MM.1S (cell line): ENCODE measurements around the gene MSMO1.

Experiments used
- DNase-seq: peaks from one replicate; pipeline ENCODE4 v3.0.0-alpha.2; 2015
- H2AFZ ChIP-seq: fragments of 300-600 bp; sonication (generic); 2 replicates; pipeline ENCODE4 v1.6.0; 2016; ENCODE audit warnings: antibody characterized with exemption, low read length
- H3F3A ChIP-seq: fragments of 300-600 bp; sonication (generic); 2 replicates; pipeline ENCODE4 v1.6.1; 2016; ENCODE audit warnings: mild to moderate bottlenecking, antibody characterized with exemption, low read length, moderate library complexity, mixed read lengths; ENCODE audit not compliant: insufficient read depth
- H3K27ac ChIP-seq: fragments of 300-600 bp; sonication (generic); 2 replicates; pipeline ENCODE4 v1.5.1; 2016; ENCODE audit warnings: mild to moderate bottlenecking, low read length
- H3K27me3 ChIP-seq: fragments of 300-600 bp; sonication (generic); replicated peaks from 2 replicates; pipeline ENCODE4 v1.6.0; 2016; ENCODE audit warnings: low read length; ENCODE audit not compliant: insufficient read depth
- H3K36me3 ChIP-seq: fragments of 300-600 bp; sonication (generic); replicated peaks from 2 replicates; pipeline ENCODE4 v1.6.1; 2016; ENCODE audit warnings: mild to moderate bottlenecking, low read length, mixed read lengths; ENCODE audit not compliant: insufficient read depth
- H3K4me1 ChIP-seq: fragments of 300-600 bp; sonication (generic); 2 replicates; pipeline ENCODE4 v1.6.1; 2016; ENCODE audit warnings: low read length, mixed read lengths
- H3K4me2 ChIP-seq: fragments of 300-600 bp; sonication (generic); 2 replicates; pipeline ENCODE4 v1.6.0; 2016; ENCODE audit warnings: low read depth, low read length
- H3K4me3 ChIP-seq: fragments of 300-600 bp; sonication (generic); 2 replicates; pipeline ENCODE4 v1.5.1; 2016; ENCODE audit warnings: low read length, mixed read lengths
- H3K79me2 ChIP-seq: fragments of 300-600 bp; sonication (generic); 2 replicates; pipeline ENCODE4 v1.6.1; 2016; ENCODE audit warnings: mixed run types, low read length, mixed read lengths
- H3K9ac ChIP-seq: fragments of 300-600 bp; sonication (generic); 2 replicates; pipeline ENCODE4 v1.6.1; 2016; ENCODE audit warnings: low read length, mixed read lengths
- H3K9me2 ChIP-seq: fragments of 300-600 bp; sonication (generic); replicated peaks from 2 replicates; pipeline ENCODE4 v1.6.1; 2016; ENCODE audit warnings: mild to moderate bottlenecking, low read length, mixed read lengths; ENCODE audit not compliant: insufficient read depth
- H3K9me3 ChIP-seq: fragments of 300-600 bp; sonication (generic); replicated peaks from 2 replicates; pipeline ENCODE4 v1.6.1; 2016; ENCODE audit warnings: mild to moderate bottlenecking, low read length, mixed read lengths; ENCODE audit not compliant: insufficient read depth
- H4K20me1 ChIP-seq: fragments of 300-600 bp; sonication (generic); 2 replicates; pipeline ENCODE4 v1.6.1; 2016; ENCODE audit warnings: mild to moderate bottlenecking, low read length, moderate library complexity, mixed read lengths; ENCODE audit not compliant: insufficient read depth
- CTCF ChIP-seq: fragments of 300-600 bp; sonication (generic); IDR thresholded peaks from 2 replicates; pipeline ENCODE4 v1.5.1; 2016; ENCODE audit warnings: antibody characterized with exemption, low read length, mixed read lengths
- EZH2 ChIP-seq: fragments of 300-600 bp; sonication (generic); optimal IDR thresholded peaks from 2 replicates; pipeline ENCODE3; 2017; ENCODE audit warnings: low read depth, mild to moderate bottlenecking, antibody characterized with exemption, low read length, mixed read lengths
- EZH2phosphoT487 ChIP-seq: fragments of 300-600 bp; sonication (generic); IDR thresholded peaks from 2 replicates; pipeline ENCODE4 v1.6.1; 2018; ENCODE audit warnings: antibody characterized with exemption, low read length

MSMO1 gene

GRCh38 chr4:165312506-165312905, 15.0 kb upstream of the MSMO1 start:
- Histone ChIP-seq H3K4me1 (no peaks in the 10 kb centered on the region), H3K4me3 (no peak overlapping the region), H3K27me3 (no peaks in the 10 kb centered on the region), H3K4me2 (no peak overlapping the region), H3K27ac (no peak overlapping the region), H3F3A (no peaks in the 10 kb centered on the region), H3K9ac (no peak overlapping the region), H2AFZ (no peak overlapping the region), H3K79me2 (no peaks in the 10 kb centered on the region), H3K36me3 (no peaks in the 10 kb centered on the region), H3K9me3 (no peaks in the 10 kb centered on the region), H4K20me1 (no peaks in the 10 kb centered on the region), H3K9me2 (no peaks in the 10 kb centered on the region)
- DNase-seq, result no peak
- TF ChIP-seq EZH2phosphoT487 (no peak), CTCF (no peak), EZH2 (no peak)

GRCh38 chr4:165319030-165319429, 8.4 kb upstream of the MSMO1 start:
- no peaks in the 10 kb centered on the region for H3K36me3 ChIP-seq
- H3K27me3 ChIP-seq, result no peaks in the 10 kb centered on the region
- no peak for TF ChIP-seq EZH2phosphoT487
- TF ChIP-seq CTCF, result no peak
- TF ChIP-seq EZH2, result no peak

GRCh38 chr4:165319509-165319908, 8.0 kb upstream of the MSMO1 start:
- Histone ChIP-seq H3K27ac (no peak overlapping the region), H2AFZ (no peak overlapping the region), H3K36me3 (no peaks in the 10 kb centered on the region), H3K79me2 (no peaks in the 10 kb centered on the region), H3K9me2 (no peaks in the 10 kb centered on the region), H3K4me1 (no peaks in the 10 kb centered on the region), H3K9ac (no peak overlapping the region), H3K4me2 (no peak overlapping the region), H3K9me3 (no peaks in the 10 kb centered on the region), H4K20me1 (no peaks in the 10 kb centered on the region), H3K27me3 (no peaks in the 10 kb centered on the region), H3F3A (no peaks in the 10 kb centered on the region), H3K4me3 (no peak overlapping the region)
- no peak for DNase-seq
- TF ChIP-seq EZH2phosphoT487 (no peak), CTCF (no peak), EZH2 (no peak)

More at GRCh38 chr4:165319030-165319429, 8.4 kb upstream of the MSMO1 start:
- Histone ChIP-seq H3K27ac (no peak overlapping the region), H3K4me2 (no peak overlapping the region), H3F3A (no peaks in the 10 kb centered on the region), H3K4me3 (no peak overlapping the region), H3K79me2 (no peaks in the 10 kb centered on the region), H3K4me1 (no peaks in the 10 kb centered on the region), H3K9me3 (no peaks in the 10 kb centered on the region), H3K9me2 (no peaks in the 10 kb centered on the region), H4K20me1 (no peaks in the 10 kb centered on the region), H2AFZ (no peak overlapping the region), H3K9ac (no peak overlapping the region)
- DNase-seq, result no peak
